ENCODE results near the gene TUBB1.

The TUBB1 gene

GRCh38 chr20:59016795-59017492 is 2.3 kb upstream of the TUBB1 start:
- Histone ChIP-seq H3F3A (ENCODE audit: insufficient read depth, low read length) (no peaks in the 10 kb centered on the region), H3K9me3 (replicated peaks; ENCODE audit: insufficient read depth, low read length) (no peaks in the 10 kb centered on the region), H2AFZ (ENCODE audit: low read length) (no peak overlapping the region), H3K4me3 (ENCODE audit: low read length) (no peak overlapping the region), H3K9me2 (replicated peaks; ENCODE audit: insufficient read depth, low read length) (no peaks in the 10 kb centered on the region), H3K27ac (ENCODE audit: low read length) (no peak overlapping the region), H3K27me3 (replicated peaks; ENCODE audit: insufficient read depth, low read length) (no peaks in the 10 kb centered on the region), H4K20me1 (ENCODE audit: insufficient read depth, low read length) (no peaks in the 10 kb centered on the region), H3K4me1 (ENCODE audit: low read length) (peaks cover 12% of the 10 kb centered on the region), H3K9ac (ENCODE audit: low read length) (no peak overlapping the region), H3K36me3 (replicated peaks; ENCODE audit: insufficient read depth, low read length) (no peaks in the 10 kb centered on the region), H3K4me2 (ENCODE audit: low read depth, low read length) (peak overlapping the region; percentile 15; the same call in 1 of the 2 replicates), H3K79me2 (ENCODE audit: low read length) (no peaks in the 10 kb centered on the region)
- DNase-seq: no peak
- no peak for TF ChIP-seq EZH2phosphoT487 (IDR thresholded peaks at IDR 0.05; ENCODE audit: low read length)
- no peak for TF ChIP-seq CTCF (IDR thresholded peaks at IDR 0.05; ENCODE audit: low read length)

- no peaks in the 10 kb centered on the region for H3K9me3 ChIP-seq (replicated peaks; ENCODE audit: insufficient read depth, low read length)
- H2AFZ ChIP-seq (ENCODE audit: low read length): no peak overlapping the region
- H3K4me3 ChIP-seq (ENCODE audit: low read length): no peak overlapping the region
- no peaks in the 10 kb centered on the region for H3K9me2 ChIP-seq (replicated peaks; ENCODE audit: insufficient read depth, low read length)
- no peak overlapping the region for H3K9ac ChIP-seq (ENCODE audit: low read length)
- H4K20me1 ChIP-seq (ENCODE audit: insufficient read depth, low read length): no peaks in the 10 kb centered on the region
- TF ChIP-seq CTCF (IDR thresholded peaks at IDR 0.05; ENCODE audit: low read length) (no peak), EZH2 (optimal IDR thresholded peaks at IDR 0.05; ENCODE audit: low read depth, low read length) (no peak), EZH2phosphoT487 (IDR thresholded peaks at IDR 0.05; ENCODE audit: low read length) (no peak)
- no peak overlapping the region for H3K4me2 ChIP-seq (ENCODE audit: low read depth, low read length)
- H3F3A ChIP-seq (ENCODE audit: insufficient read depth, low read length): no peaks in the 10 kb centered on the region
- H3K79me2 ChIP-seq (ENCODE audit: low read length): no peaks in the 10 kb centered on the region
- H3K36me3 ChIP-seq (replicated peaks; ENCODE audit: insufficient read depth, low read length): 0 out of 2 replicates have a peak, but pooled peaks cover 3% of the 10 kb centered on the region
- H3K27me3 ChIP-seq (replicated peaks; ENCODE audit: insufficient read depth, low read length): no peaks in the 10 kb centered on the region
- H3K27ac ChIP-seq (ENCODE audit: low read length): no peak overlapping the region
- H3K4me1 ChIP-seq (ENCODE audit: low read length): peaks cover 12% of the 10 kb centered on the region
- DNase-seq: no peak
Measured at GRCh38 chr20:59017493-59018231, 1.6 kb upstream of the TUBB1 start.

- no peak overlapping the region for H3K27ac ChIP-seq (ENCODE audit: low read length)
- no peak overlapping the region for H3K4me2 ChIP-seq (ENCODE audit: low read depth, low read length)
- no peak overlapping the region for H2AFZ ChIP-seq (ENCODE audit: low read length)
- H3F3A ChIP-seq (ENCODE audit: insufficient read depth, low read length): no peaks in the 10 kb centered on the region; the same call in 1 of the 2 replicates
- H3K9ac ChIP-seq (ENCODE audit: low read length): no peak overlapping the region
- H3K9me3 ChIP-seq (replicated peaks; ENCODE audit: insufficient read depth, low read length): no peaks in the 10 kb centered on the region
- H3K27me3 ChIP-seq (replicated peaks; ENCODE audit: insufficient read depth, low read length): no peaks in the 10 kb centered on the region
- peaks cover 12% of the 10 kb centered on the region for H3K4me1 ChIP-seq (ENCODE audit: low read length)
- no peaks in the 10 kb centered on the region for H3K9me2 ChIP-seq (replicated peaks; ENCODE audit: insufficient read depth, low read length)
- H3K79me2 ChIP-seq (ENCODE audit: low read length): no peaks in the 10 kb centered on the region
- H3K4me3 ChIP-seq (ENCODE audit: low read length): no peak overlapping the region
- H4K20me1 ChIP-seq (ENCODE audit: insufficient read depth, low read length): no peaks in the 10 kb centered on the region
- TF ChIP-seq EZH2 (optimal IDR thresholded peaks at IDR 0.05; ENCODE audit: low read depth, low read length) (no peak), EZH2phosphoT487 (IDR thresholded peaks at IDR 0.05; ENCODE audit: low read length) (no peak), CTCF (IDR thresholded peaks at IDR 0.05; ENCODE audit: low read length) (no peak)
- no peak for DNase-seq
- H3K36me3 ChIP-seq (replicated peaks; ENCODE audit: insufficient read depth, low read length): 0 out of 2 replicates have a peak, but pooled peaks cover 3% of the 10 kb centered on the region
Measured at GRCh38 chr20:59018817-59019216, 412 bp upstream of the TUBB1 start.
